HCT116 (cell line): ENCODE results near the gene LRFN2.

Source experiments
- CTCF ChIP-seq, 3 experiments: fragments of 200-600 bp in 1 of 3; sonication (generic) in 1 of 3; IDR thresholded peaks in 2 of 3; conservative IDR thresholded peaks in 1 of 3; 2 replicates each; pipeline ENCODE4 v1.5.1; 2012 to 2017; ENCODE audit warnings: low read depth in 2 of 3, low read length in 2 of 3, antibody characterized with exemption in 1 of 3, borderline replicate concordance in 1 of 3, control low read depth in 1 of 3, mild to moderate bottlenecking in 1 of 3, mixed read lengths in 1 of 3, mixed run types in 1 of 3, moderate library complexity in 1 of 3; ENCODE audit not compliant: insufficient read depth in 1 of 3
- EZH2 ChIP-seq: fragments of 200-600 bp; sonication (generic); IDR thresholded peaks from 2 replicates; pipeline ENCODE4 v1.6.1; 2017; ENCODE audit warnings: antibody characterized with exemption, mixed run types
- JUND ChIP-seq: IDR thresholded peaks from 2 replicates; pipeline ENCODE4 v1.6.1; 2012
- POLR2A ChIP-seq: IDR thresholded peaks from 2 replicates; pipeline ENCODE4 v1.7.0; 2011; ENCODE audit warnings: borderline replicate concordance; ENCODE audit not compliant: insufficient read depth, insufficient read length; ENCODE audit errors: extremely low read depth
- POLR2AphosphoS5 ChIP-seq: IDR thresholded peaks from 2 replicates; pipeline ENCODE4 v1.6.1; 2011; ENCODE audit warnings: mild to moderate bottlenecking, low read depth, low read length, moderate library complexity
- SIN3A ChIP-seq: IDR thresholded peaks from 2 replicates; pipeline ENCODE4 v1.6.1; 2012; ENCODE audit warnings: low read depth
- SRF ChIP-seq: IDR thresholded peaks from 2 replicates; pipeline ENCODE4 v1.6.1; 2012; ENCODE audit warnings: low read depth
- ZNF274 ChIP-seq: fragments of 200-500 bp; sonication (Bioruptor generic); IDR thresholded peaks from 2 replicates; pipeline ENCODE4 v1.6.1; 2014; ENCODE audit warnings: mild to moderate bottlenecking, low read depth, low read length, inconsistent platforms

DNA sequence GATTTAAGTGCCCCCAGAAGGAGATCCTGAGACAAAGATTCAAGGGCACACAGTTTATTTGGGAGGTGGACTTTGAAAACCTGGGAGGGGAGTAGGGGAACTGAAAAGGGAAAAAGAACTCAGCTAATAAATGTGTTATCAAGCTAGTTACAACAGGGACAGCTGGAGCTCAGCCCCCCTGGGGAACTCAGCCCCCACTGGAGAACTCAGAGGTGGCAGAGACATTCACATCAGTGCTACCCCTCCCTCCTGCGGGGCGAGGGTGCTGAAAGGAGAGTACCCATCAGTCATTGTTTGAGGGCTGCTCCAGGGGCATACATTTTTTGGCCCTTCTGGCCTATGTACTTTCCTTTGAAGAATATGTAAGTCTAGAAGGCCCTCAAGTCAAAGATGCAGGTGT, 101.4 kb downstream of the LRFN2 start:
- no peak for TF ChIP-seq POLR2A
- no peak for TF ChIP-seq ZNF274
- no peak for TF ChIP-seq CTCF (IDR thresholded peaks at IDR 0.05 in 2 of 3, conservative IDR thresholded peaks at IDR 0.05 in 1 of 3; ENCODE audit: borderline replicate concordance in 1 of 3, insufficient read depth in 1 of 3, low read depth in 2 of 3, low read length in 2 of 3)
- no peak for TF ChIP-seq EZH2
- no peak for TF ChIP-seq SIN3A
- no peak for TF ChIP-seq POLR2AphosphoS5
- no peak for TF ChIP-seq JUND
- TF ChIP-seq SRF, result no peak
